Nephron progenitor cell (in vitro differentiated cells): ENCODE data around the gene NAT10.

ENCODE experiments used
- DNase-seq: peaks from one replicate; pipeline ENCODE4 v3.0.0; 2021
- H3K27ac Mint-ChIP-seq: 2 replicates; pipeline ENCODE4 v1.8.0; 2021; ENCODE audit warnings: mild to moderate bottlenecking, moderate library complexity, mixed read lengths
- H3K27me3 Mint-ChIP-seq: 2 replicates; pipeline ENCODE4 v1.8.0; 2021; ENCODE audit warnings: mild to moderate bottlenecking, low read depth, mixed read lengths; ENCODE audit not compliant: poor library complexity
- H3K36me3 Mint-ChIP-seq: 2 replicates; pipeline ENCODE4 v1.8.0; 2021; ENCODE audit warnings: low read depth, mixed read lengths
- H3K4me1 Mint-ChIP-seq: 2 replicates; pipeline ENCODE4 v1.8.0; 2021; ENCODE audit warnings: mixed read lengths
- H3K4me3 Mint-ChIP-seq: 2 replicates; pipeline ENCODE4 v1.8.0; 2021; ENCODE audit warnings: mild to moderate bottlenecking, moderate library complexity, mixed read lengths
- H3K9me3 Mint-ChIP-seq: 2 replicates; pipeline ENCODE4 v1.8.0; 2021; ENCODE audit warnings: mild to moderate bottlenecking, moderate library complexity, mixed read lengths
- CTCF ChIP-seq: fragments of 200-600 bp; sonication (generic); IDR thresholded peaks from 2 replicates; pipeline ENCODE4 v1.5.0; 2021; ENCODE audit warnings: antibody characterized with exemption

NAT10 gene

DNA sequence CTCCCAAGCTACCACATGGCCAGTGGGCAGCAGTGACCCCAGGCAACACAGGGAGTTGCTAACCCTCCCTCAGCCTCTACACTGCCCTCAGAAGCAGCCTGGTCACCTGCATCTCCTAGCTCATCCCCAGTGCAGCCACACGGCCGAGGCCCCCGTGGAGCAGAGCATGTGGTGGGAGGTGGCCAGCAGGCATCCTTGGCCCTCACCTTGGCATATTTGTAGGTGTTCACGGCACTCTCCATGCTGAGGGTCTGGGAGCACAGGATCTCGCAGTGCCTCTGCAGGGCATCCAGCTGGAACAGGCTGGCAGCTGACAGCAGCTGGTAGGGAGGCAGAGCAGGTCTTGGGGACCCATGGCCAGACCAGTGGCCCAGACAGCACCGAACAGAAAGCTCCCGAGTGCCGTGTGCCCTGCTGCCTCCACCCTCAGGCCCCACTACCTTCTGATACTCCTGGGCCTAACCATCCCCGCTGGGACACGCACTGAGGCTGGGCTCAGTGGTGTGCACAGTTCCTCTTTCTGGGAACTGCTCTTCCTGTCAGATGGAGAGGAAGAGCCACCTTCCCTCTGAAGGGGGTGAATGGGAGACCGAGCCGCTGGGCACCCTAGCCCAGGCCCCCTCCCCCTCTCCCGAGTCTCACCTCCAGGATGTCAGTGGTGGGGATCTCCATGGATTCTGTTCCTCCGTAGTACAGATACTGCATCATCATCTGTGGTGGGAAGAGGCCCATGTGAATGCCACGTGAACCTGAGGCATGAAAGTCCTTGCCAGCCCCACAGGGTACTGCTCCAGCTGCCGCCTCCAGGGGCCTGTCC lies 48.8 kb downstream of the NAT10 start:
- Mint-ChIP-seq H3K27me3 (no peaks in the 10 kb centered on the region), H3K36me3 (peaks cover 7% of the 10 kb centered on the region), H3K9me3 (no peaks in the 10 kb centered on the region), H3K4me3 (no peak overlapping the region), H3K27ac (peak overlapping the region; percentile 39), H3K4me1 (peaks cover 14% of the 10 kb centered on the region)
- no peak for DNase-seq
- TF ChIP-seq CTCF = no peak

DNA sequence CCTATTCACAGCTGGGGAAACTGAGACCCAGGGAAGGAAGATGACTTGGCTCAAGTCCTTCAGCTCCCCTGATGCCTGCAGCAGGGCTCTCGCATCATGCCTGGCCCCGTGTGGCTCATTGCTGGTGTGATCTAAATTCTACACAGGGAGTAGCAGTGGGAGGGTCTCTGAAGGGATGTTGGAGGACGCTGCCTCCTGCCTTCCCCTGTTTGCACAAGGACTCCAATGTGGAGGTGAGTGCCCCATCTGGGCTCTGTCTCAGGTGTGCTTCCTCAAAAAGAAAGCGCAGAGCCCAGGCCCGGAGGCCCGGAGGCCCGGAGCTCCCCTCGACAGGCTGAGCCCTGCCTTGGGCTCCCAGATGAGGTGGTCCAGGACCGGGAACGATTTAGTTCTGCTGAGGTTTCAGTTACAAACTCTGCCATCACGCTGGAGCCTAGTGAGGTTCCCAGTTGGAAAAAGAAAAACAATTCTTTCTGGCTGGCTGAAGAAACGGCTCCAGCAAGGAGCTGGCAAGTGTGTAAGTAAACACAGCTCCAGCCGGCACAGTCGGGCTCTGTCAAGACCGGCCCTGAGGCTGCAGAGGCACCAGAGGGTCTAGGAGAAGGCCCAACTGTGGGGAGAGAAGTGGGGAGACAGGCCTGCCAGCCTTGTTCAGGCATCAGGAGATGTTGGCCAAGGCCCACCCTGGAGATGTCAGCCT lies 49.8 kb downstream of the NAT10 start:
- Mint-ChIP-seq H3K4me1 (peaks cover 7% of the 10 kb centered on the region), H3K4me3 (no peak overlapping the region), H3K36me3 (peaks cover 7% of the 10 kb centered on the region), H3K27me3 (no peaks in the 10 kb centered on the region), H3K9me3 (no peaks in the 10 kb centered on the region), H3K27ac (peak overlapping the region; percentile 39)
- TF ChIP-seq CTCF = no peak
- DNase-seq = no peak

GRCh38 chr11:34155757-34156062 lies 50.3 kb downstream of the NAT10 start:
- H3K36me3 Mint-ChIP-seq = peaks cover 7% of the 10 kb centered on the region
- TF ChIP-seq CTCF = no peak
- no peaks in the 10 kb centered on the region for H3K27me3 Mint-ChIP-seq
- H3K4me3 Mint-ChIP-seq = no peak overlapping the region
- DNase-seq = no peak
- no peaks in the 10 kb centered on the region for H3K9me3 Mint-ChIP-seq
- no peak overlapping the region for H3K27ac Mint-ChIP-seq
- H3K4me1 Mint-ChIP-seq = peaks cover 2% of the 10 kb centered on the region

- no peaks in the 10 kb centered on the region for H3K9me3 Mint-ChIP-seq
- H3K27ac Mint-ChIP-seq = no peak overlapping the region
- no peak for DNase-seq
- H3K27me3 Mint-ChIP-seq = no peaks in the 10 kb centered on the region
- no peak overlapping the region for H3K4me3 Mint-ChIP-seq
- peaks cover 7% of the 10 kb centered on the region for H3K36me3 Mint-ChIP-seq
- TF ChIP-seq CTCF = no peak
- H3K4me1 Mint-ChIP-seq = peaks cover 14% of the 10 kb centered on the region
These were observed 51.7 kb downstream of the NAT10 start for GRCh38 chr11:34157163-34157562.

DNA sequence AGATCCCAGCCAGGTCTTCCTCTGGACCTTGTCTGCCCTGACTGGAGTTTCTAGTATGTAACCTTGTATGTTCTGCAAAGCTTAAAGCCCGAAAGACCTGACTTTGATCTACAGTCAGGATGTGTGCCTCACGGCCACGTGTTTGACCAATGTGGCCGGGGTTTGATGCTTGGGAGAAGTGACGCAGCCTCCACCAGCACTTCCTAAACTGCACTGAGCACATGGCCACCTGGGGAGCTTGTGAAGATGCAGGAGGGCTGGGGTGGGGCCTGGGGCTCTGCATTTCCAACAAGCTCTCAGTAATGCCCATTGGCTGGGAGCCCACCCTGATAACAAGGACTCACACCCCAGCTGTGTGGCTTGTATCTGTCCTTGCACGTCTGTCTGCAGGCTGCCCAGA lies 53.2 kb downstream of the NAT10 start:
- peaks cover 7% of the 10 kb centered on the region for H3K36me3 Mint-ChIP-seq
- no peaks in the 10 kb centered on the region for H3K27me3 Mint-ChIP-seq
- peaks cover 14% of the 10 kb centered on the region for H3K4me1 Mint-ChIP-seq
- no peaks in the 10 kb centered on the region for H3K9me3 Mint-ChIP-seq
- no peak for TF ChIP-seq CTCF
- DNase-seq = no peak
- H3K27ac Mint-ChIP-seq = no peak overlapping the region
- no peak overlapping the region for H3K4me3 Mint-ChIP-seq
